ENCODE results near the gene GATAD2A.

GATAD2A gene

GRCh38 chr19:19428746-19429145 is 23.3 kb downstream of the GATAD2A start:
- H3K9ac ChIP-seq: no peak overlapping the region
- H3K4me1 ChIP-seq: peaks cover 72% of the 10 kb centered on the region
- H3K4me3 ChIP-seq: no peak overlapping the region
- peaks cover 100% of the 10 kb centered on the region for H4K20me1 ChIP-seq
- 0 out of 2 replicates have a peak overlapping the region, but pooled peaks have one; percentile 13 for H3K27ac ChIP-seq
- no peak for TF ChIP-seq Cebpa-rat (IDR thresholded peaks at IDR 0.05)
- no peaks in the 10 kb centered on the region for H3K27me3 ChIP-seq
- H3K4me2 ChIP-seq: no peak overlapping the region
- H3K9me3 ChIP-seq: no peaks in the 10 kb centered on the region
- H3K36me3 ChIP-seq: peaks cover 61% of the 10 kb centered on the region

GRCh38 chr19:19429361-19429760 is 23.9 kb downstream of the GATAD2A start:
- Histone ChIP-seq H3K27ac (no peak overlapping the region), H3K4me1 (peaks cover 72% of the 10 kb centered on the region), H3K9me3 (no peaks in the 10 kb centered on the region), H3K27me3 (no peaks in the 10 kb centered on the region), H3K4me3 (no peak overlapping the region), H3K4me2 (no peak overlapping the region), H3K9ac (no peak overlapping the region), H3K36me3 (peaks cover 61% of the 10 kb centered on the region), H4K20me1 (peaks cover 100% of the 10 kb centered on the region)
- TF ChIP-seq Cebpa-rat (IDR thresholded peaks at IDR 0.05): no peak

GRCh38 chr19:19432732-19433131 is 27.3 kb downstream of the GATAD2A start:
- Histone ChIP-seq H3K27ac (no peak overlapping the region), H3K9me3 (no peaks in the 10 kb centered on the region), H3K4me1 (peaks cover 60% of the 10 kb centered on the region), H3K27me3 (no peaks in the 10 kb centered on the region), H4K20me1 (peaks cover 100% of the 10 kb centered on the region), H3K9ac (no peak overlapping the region), H3K4me2 (no peak overlapping the region), H3K4me3 (no peak overlapping the region), H3K36me3 (peaks cover 73% of the 10 kb centered on the region)
- no peak for TF ChIP-seq Cebpa-rat (IDR thresholded peaks at IDR 0.05)

- Histone ChIP-seq H3K36me3 (peaks cover 72% of the 10 kb centered on the region), H3K9me3 (no peaks in the 10 kb centered on the region), H3K4me3 (no peak overlapping the region), H3K27me3 (no peaks in the 10 kb centered on the region), H3K4me2 (no peak overlapping the region), H3K4me1 (peaks cover 63% of the 10 kb centered on the region), H3K9ac (no peak overlapping the region), H3K27ac (no peak overlapping the region), H4K20me1 (peaks cover 100% of the 10 kb centered on the region)
- no peak for TF ChIP-seq Cebpa-rat (IDR thresholded peaks at IDR 0.05)
These were observed 28.3 kb downstream of the GATAD2A start for GRCh38 chr19:19433666-19434213.

GRCh38 chr19:19434483-19435045 is 29.1 kb downstream of the GATAD2A start:
- Histone ChIP-seq H3K27ac (no peak overlapping the region), H3K36me3 (peaks cover 72% of the 10 kb centered on the region), H3K4me3 (no peak overlapping the region), H3K27me3 (no peaks in the 10 kb centered on the region), H3K9me3 (no peaks in the 10 kb centered on the region), H4K20me1 (peaks cover 100% of the 10 kb centered on the region), H3K4me1 (peaks cover 63% of the 10 kb centered on the region), H3K9ac (no peak overlapping the region), H3K4me2 (no peak overlapping the region)
- TF ChIP-seq Cebpa-rat (IDR thresholded peaks at IDR 0.05): no peak

GRCh38 chr19:19436137-19436691 is 30.7 kb downstream of the GATAD2A start:
- Histone ChIP-seq H3K4me1 (peaks cover 58% of the 10 kb centered on the region), H3K9ac (no peak overlapping the region), H3K27ac (no peak overlapping the region), H3K9me3 (no peaks in the 10 kb centered on the region), H3K4me3 (no peak overlapping the region), H3K27me3 (no peaks in the 10 kb centered on the region), H4K20me1 (peaks cover 100% of the 10 kb centered on the region), H3K36me3 (peaks cover 65% of the 10 kb centered on the region), H3K4me2 (0 out of 2 replicates have a peak overlapping the region, but pooled peaks have one; percentile 3)
- TF ChIP-seq Cebpa-rat (IDR thresholded peaks at IDR 0.05): no peak

GRCh38 chr19:19438366-19439175 is 33.1 kb downstream of the GATAD2A start:
- Histone ChIP-seq H3K36me3 (peaks cover 86% of the 10 kb centered on the region), H3K4me1 (peaks cover 46% of the 10 kb centered on the region), H3K27ac (no peak overlapping the region), H3K27me3 (no peaks in the 10 kb centered on the region), H3K9me3 (no peaks in the 10 kb centered on the region), H3K9ac (no peak overlapping the region), H3K4me2 (no peak overlapping the region), H3K4me3 (no peak overlapping the region), H4K20me1 (peaks cover 100% of the 10 kb centered on the region)
- no peak for TF ChIP-seq Cebpa-rat (IDR thresholded peaks at IDR 0.05)

- Histone ChIP-seq H4K20me1 (peaks cover 100% of the 10 kb centered on the region), H3K9me3 (no peaks in the 10 kb centered on the region), H3K4me3 (no peak overlapping the region), H3K9ac (no peak overlapping the region), H3K4me2 (no peak overlapping the region), H3K27ac (no peak overlapping the region), H3K4me1 (peaks cover 46% of the 10 kb centered on the region), H3K27me3 (no peaks in the 10 kb centered on the region), H3K36me3 (peaks cover 86% of the 10 kb centered on the region)
- no peak for TF ChIP-seq Cebpa-rat (IDR thresholded peaks at IDR 0.05)
These were observed 33.7 kb downstream of the GATAD2A start for GRCh38 chr19:19439176-19439482.

GRCh38 chr19:19443283-19443682 is 37.8 kb downstream of the GATAD2A start:
- Histone ChIP-seq H3K4me3 (no peak overlapping the region), H3K4me1 (peaks cover 60% of the 10 kb centered on the region), H3K27ac (no peak overlapping the region), H3K9ac (no peak overlapping the region), H3K27me3 (no peaks in the 10 kb centered on the region), H3K9me3 (no peaks in the 10 kb centered on the region), H3K36me3 (peaks cover 76% of the 10 kb centered on the region), H4K20me1 (peaks cover 100% of the 10 kb centered on the region), H3K4me2 (no peak overlapping the region)
- TF ChIP-seq Cebpa-rat (IDR thresholded peaks at IDR 0.05): no peak
